B cell (primary cell): ENCODE measurements around the gene ELF3. TPM values are rescaled to one million over a fixed set of nuclear protein-coding genes. Genes with fewer than 3 reads are reported as not detected.
"Not testable (repeated sequence)": the region's sequence is repeated elsewhere in the genome, so short reads cannot be mapped to it uniquely, and the experiment has no call there.

Experiments
- ATAC-seq: fragments of 200-7000 bp; cut with Tn5 transposase; one replicate; pipeline ENCODE4 v1.10.0; 2021; ENCODE audit warnings: low read depth, mild to moderate bottlenecking, moderate number of reproducible peaks, moderate library complexity
- CTCF ChIA-PET: fragments of 350-600 bp; sonication (Branson Sonifier 250); formaldehyde crosslinking; loops from one replicate; lab custom pipeline; 2021; ENCODE audit warnings: antibody characterized with exemption, inconsistent platforms; lab: Charles Lee
- POLR2A ChIA-PET: fragments of 350-600 bp; sonication (Branson Sonifier 250); formaldehyde crosslinking; loops from one replicate; lab custom pipeline; 2021; ENCODE audit warnings: antibody characterized with exemption; lab: Charles Lee
- DNase-seq: peaks from one replicate; pipeline ENCODE4 v3.0.0; 2013
- H2AFZ ChIP-seq: 2 replicates; pipeline ENCODE4 v1.6.1; 2012; ENCODE audit warnings: mild to moderate bottlenecking, low read depth, low read length; ENCODE audit not compliant: insufficient read depth, poor library complexity, severe bottlenecking
- H3K27ac ChIP-seq, 2 donors: 1 replicate in 1 of 2; 2 replicates in 1 of 2; pipeline ENCODE4 v1.5.1; 2012 to 2013; ENCODE audit warnings: low read length in 2 of 2, mild to moderate bottlenecking in 2 of 2, moderate library complexity in 1 of 2
- H3K27me3 ChIP-seq, 4 experiments: fragments of 200-600 bp in 1 of 4; sonication (generic) in 1 of 4; replicated peaks in 1 of 4; 1 replicate in 2 of 4; 2 replicates in 2 of 4; pipeline versions ENCODE4 v1.6.1 to v1.7.0; 2013 to 2016; ENCODE audit warnings: low read length in 3 of 4, mild to moderate bottlenecking in 2 of 4, mixed read lengths in 1 of 4, moderate library complexity in 1 of 4; ENCODE audit not compliant: insufficient read depth in 4 of 4, control insufficient read depth in 3 of 4; ENCODE audit errors: control extremely low read depth in 1 of 4
- H3K36me3 ChIP-seq, 2 experiments: replicated peaks in 1 of 2; 1 replicate in 1 of 2; 2 replicates in 1 of 2; pipeline versions ENCODE4 v1.6.1 to v1.7.1; 2013; ENCODE audit warnings: low read length in 1 of 2; ENCODE audit not compliant: insufficient read depth in 2 of 2, control insufficient read depth in 1 of 2; ENCODE audit errors: control extremely low read depth in 1 of 2, extremely low read depth in 1 of 2
- H3K4me1 ChIP-seq, 2 donors: fragments of 200-600 bp in 1 of 2; sonication (generic) in 1 of 2; 1 replicate in 1 of 2; 2 replicates in 1 of 2; pipeline versions ENCODE4 v1.5.1 to v1.6.1; 2013 to 2017; ENCODE audit warnings: low read length in 2 of 2; ENCODE audit not compliant: control insufficient read depth in 2 of 2, insufficient read depth in 2 of 2
- H3K4me2 ChIP-seq: replicated peaks from 2 replicates; pipeline ENCODE3; 2012; ENCODE audit warnings: mild to moderate bottlenecking, low read depth, low read length; ENCODE audit not compliant: poor library complexity, severe bottlenecking
- H3K4me3 ChIP-seq, 5 experiments: fragments of 200-600 bp in 1 of 5; sonication (generic) in 1 of 5; 1 replicate in 3 of 5; 2 replicates in 2 of 5; pipeline versions ENCODE4 v1.5.1 to v1.7.0; 2011 to 2016; ENCODE audit warnings: low read length in 4 of 5, mild to moderate bottlenecking in 4 of 5, low read depth in 2 of 5, control low read depth in 1 of 5, moderate library complexity in 1 of 5; ENCODE audit not compliant: insufficient read depth in 1 of 5; ENCODE audit errors: control extremely low read depth in 1 of 5, extremely low read depth in 1 of 5
- H3K79me2 ChIP-seq: fragments of 200-600 bp; sonication (generic); one replicate; pipeline ENCODE4 v1.6.0; 2016; ENCODE audit warnings: low read length; ENCODE audit not compliant: control insufficient read depth, insufficient read depth
- H3K9ac ChIP-seq: fragments of 200-600 bp; sonication (generic); 2 replicates; pipeline ENCODE4 v1.6.1; 2017; ENCODE audit warnings: mild to moderate bottlenecking, low read length, moderate library complexity
- H3K9me3 ChIP-seq, 3 donors: one replicate each; pipeline versions ENCODE4 v1.6.1 to v1.7.1; 2013; ENCODE audit warnings: low read length in 2 of 3; ENCODE audit not compliant: control insufficient read depth in 2 of 3, insufficient read depth in 1 of 3; ENCODE audit errors: control extremely low read depth in 1 of 3
- H4K20me1 ChIP-seq: 2 replicates; pipeline ENCODE4 v1.6.0; 2012; ENCODE audit warnings: mild to moderate bottlenecking, low read length; ENCODE audit not compliant: insufficient read depth, control insufficient read depth, poor library complexity, severe bottlenecking
- H3K27ac Mint-ChIP-seq: one replicate; pipeline ENCODE4 v1.8.0; 2021; ENCODE audit warnings: mixed read lengths
- H3K27me3 Mint-ChIP-seq: one replicate; pipeline ENCODE4 v1.8.0; 2021; ENCODE audit warnings: mixed read lengths
- H3K4me1 Mint-ChIP-seq: one replicate; pipeline ENCODE4 v1.8.0; 2021; ENCODE audit warnings: mixed read lengths
- H3K4me3 Mint-ChIP-seq: one replicate; pipeline ENCODE4 v1.8.0; 2021; ENCODE audit warnings: mixed read lengths
- H3K9me3 Mint-ChIP-seq: one replicate; pipeline ENCODE4 v1.8.0; 2022; ENCODE audit warnings: mixed read lengths; ENCODE audit not compliant: insufficient read depth
- WGBS: methylation state at CpG from one replicate; pipeline ENCODE4 v1.1.5; 2013; ENCODE audit warnings: missing lambda C conversion rate; ENCODE audit not compliant: insufficient coverage; 5-methylcytosine and 5-hydroxymethylcytosine counted together
- intact Hi-C: fragments of 100-400 bp; cut with micrococcal nuclease; formaldehyde crosslinking; loops from one replicate; pipeline ENCODE4 v1.10.0; 2022
- polyA plus RNA-seq: library from polyadenylated mRNA; depleted of rRNA; stranded (reverse); fragments of >200 nt; gene quantifications from 2 replicates; pipeline ENCODE4 v1.2.3, GENCODE V29; 2012
- total RNA-seq, 2 donors: library from RNA; stranded (reverse); fragments of 120-200 nt in 1 of 2; gene quantifications; 1 replicate in 1 of 2; 2 replicates in 1 of 2; pipeline versions ENCODE4 v1.2.3 to v1.2.4, GENCODE V29; 2013 to 2022
- TF ChIP-seq, protein P1 (sequence below): fragments of 200-600 bp; IDR thresholded peaks from one replicate; pipeline ENCODE4 v1.8.0; 2022; ENCODE audit warnings: antibody characterized with exemption, mild to moderate bottlenecking

ELF3 gene
- total and polyA plus RNA-seq, 2 donors (not counting 1 experiment from before 2014, with no cell fraction given): 1.6 to 4.0 TPM

DNA sequence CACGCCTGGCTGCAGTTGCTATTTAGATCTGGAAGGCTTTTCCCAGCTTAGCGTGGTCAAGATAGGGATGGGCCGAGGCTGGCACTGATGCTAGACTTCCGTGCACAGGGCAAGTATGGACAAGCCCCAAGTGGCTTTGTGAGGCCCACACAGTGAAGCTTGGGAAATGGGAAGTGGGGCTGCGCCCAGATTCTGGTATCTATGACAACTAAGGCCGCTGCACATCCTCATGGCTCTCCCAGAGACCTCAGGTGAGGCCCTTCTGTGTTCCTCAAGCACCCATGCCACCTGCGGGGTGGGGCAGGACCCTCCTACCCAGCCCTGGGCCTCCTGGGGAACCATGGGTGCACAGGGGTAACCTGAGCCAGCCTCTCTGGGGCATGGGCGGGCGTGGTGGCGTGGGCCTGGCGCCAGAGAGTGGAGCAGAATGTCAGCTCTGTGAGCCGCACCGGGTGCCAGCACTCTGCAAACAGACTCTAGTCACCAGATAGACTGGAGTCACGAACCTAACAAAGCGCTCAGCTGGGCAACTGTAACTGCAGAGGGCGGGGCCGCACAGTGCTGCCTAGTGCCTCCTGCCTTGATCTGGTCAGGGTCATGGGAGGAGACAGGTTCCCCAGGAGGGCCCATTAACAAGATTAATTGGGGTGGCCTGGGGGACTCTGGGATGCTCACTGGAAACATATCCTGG is 46.4 kb downstream of the ELF3 start:
- ChIA-PET CTCF (no interaction called here), POLR2A (no interaction called here)
- ATAC-seq: no peak
- Mint-ChIP-seq H3K4me3 (no peak overlapping the region), H3K27me3 (peaks cover 17% of the 10 kb centered on the region), H3K4me1 (no peaks in the 10 kb centered on the region), H3K9me3 (no peaks in the 10 kb centered on the region), H3K27ac (no peak overlapping the region)
- TF ChIP-seq, protein P1, sequence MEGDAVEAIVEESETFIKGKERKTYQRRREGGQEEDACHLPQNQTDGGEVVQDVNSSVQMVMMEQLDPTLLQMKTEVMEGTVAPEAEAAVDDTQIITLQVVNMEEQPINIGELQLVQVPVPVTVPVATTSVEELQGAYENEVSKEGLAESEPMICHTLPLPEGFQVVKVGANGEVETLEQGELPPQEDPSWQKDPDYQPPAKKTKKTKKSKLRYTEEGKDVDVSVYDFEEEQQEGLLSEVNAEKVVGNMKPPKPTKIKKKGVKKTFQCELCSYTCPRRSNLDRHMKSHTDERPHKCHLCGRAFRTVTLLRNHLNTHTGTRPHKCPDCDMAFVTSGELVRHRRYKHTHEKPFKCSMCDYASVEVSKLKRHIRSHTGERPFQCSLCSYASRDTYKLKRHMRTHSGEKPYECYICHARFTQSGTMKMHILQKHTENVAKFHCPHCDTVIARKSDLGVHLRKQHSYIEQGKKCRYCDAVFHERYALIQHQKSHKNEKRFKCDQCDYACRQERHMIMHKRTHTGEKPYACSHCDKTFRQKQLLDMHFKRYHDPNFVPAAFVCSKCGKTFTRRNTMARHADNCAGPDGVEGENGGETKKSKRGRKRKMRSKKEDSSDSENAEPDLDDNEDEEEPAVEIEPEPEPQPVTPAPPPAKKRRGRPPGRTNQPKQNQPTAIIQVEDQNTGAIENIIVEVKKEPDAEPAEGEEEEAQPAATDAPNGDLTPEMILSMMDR: no peak
- no peak for DNase-seq
- Histone ChIP-seq H3K27me3 (no peaks in the 10 kb centered on the region), H4K20me1 (no peaks in the 10 kb centered on the region), H3K4me1 (no peaks in the 10 kb centered on the region), H3K4me2 (no peak overlapping the region), H3K9me3 (no peaks in the 10 kb centered on the region), H3K4me3 (no peak overlapping the region), H3K36me3 (no peaks in the 10 kb centered on the region), H3K79me2 (no peaks in the 10 kb centered on the region), H2AFZ (no peak overlapping the region), H3K27ac (no peak overlapping the region), H3K9ac (no peak overlapping the region)
- intact Hi-C loops: no loop called here
- WGBS: 91% methylated on average over 16 of the region's 17 CpGs

DNA sequence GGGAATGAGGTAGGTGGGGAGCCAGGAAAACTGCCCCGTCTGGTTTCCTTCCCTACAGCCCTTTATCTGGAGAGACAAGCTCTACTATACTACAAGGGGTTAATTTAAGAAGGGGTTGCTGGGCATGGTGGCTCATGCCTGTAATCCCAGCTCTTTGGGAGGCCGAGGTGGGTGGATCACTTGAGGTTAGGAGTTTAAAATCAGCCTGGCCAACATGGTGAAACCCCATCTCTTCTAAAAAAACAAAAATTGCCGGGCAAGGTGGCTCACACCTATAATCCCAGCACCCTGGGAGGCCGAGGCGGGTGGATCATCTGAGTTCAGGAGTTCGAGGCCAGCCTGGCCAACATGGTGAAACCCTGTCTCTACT is 46.9 kb downstream of the ELF3 start:
- CTCF ChIA-PET, H4K20me1 ChIP-seq, H3K4me1 Mint-ChIP-seq, ATAC-seq, DNase-seq, H2AFZ ChIP-seq, H3K4me3 ChIP-seq, H3K9me3 ChIP-seq, H3K9ac ChIP-seq, H3K4me3 Mint-ChIP-seq, H3K27me3 ChIP-seq, H3K4me2 ChIP-seq, H3K36me3 ChIP-seq, POLR2A ChIA-PET, H3K4me1 ChIP-seq, H3K27ac Mint-ChIP-seq, H3K9me3 Mint-ChIP-seq, H3K27ac ChIP-seq, intact Hi-C loops, H3K79me2 ChIP-seq: not testable (repeated sequence)
- 80% methylated on average over 4 of the region's 6 CpGs for WGBS
- peaks cover 17% of the 10 kb centered on the region for H3K27me3 Mint-ChIP-seq
